ENCODE measurements around the gene CAP1. TPM values are rescaled to one million over a fixed set of nuclear protein-coding genes. Genes with fewer than 3 reads are reported as not detected.

The CAP1 gene
- total and polyA plus RNA-seq, 9 of the 15 experiments (the other 6 are each of a cell fraction or from before 2014, with no cell fraction given) = 230 to 658 (median 281) TPM

DNA sequence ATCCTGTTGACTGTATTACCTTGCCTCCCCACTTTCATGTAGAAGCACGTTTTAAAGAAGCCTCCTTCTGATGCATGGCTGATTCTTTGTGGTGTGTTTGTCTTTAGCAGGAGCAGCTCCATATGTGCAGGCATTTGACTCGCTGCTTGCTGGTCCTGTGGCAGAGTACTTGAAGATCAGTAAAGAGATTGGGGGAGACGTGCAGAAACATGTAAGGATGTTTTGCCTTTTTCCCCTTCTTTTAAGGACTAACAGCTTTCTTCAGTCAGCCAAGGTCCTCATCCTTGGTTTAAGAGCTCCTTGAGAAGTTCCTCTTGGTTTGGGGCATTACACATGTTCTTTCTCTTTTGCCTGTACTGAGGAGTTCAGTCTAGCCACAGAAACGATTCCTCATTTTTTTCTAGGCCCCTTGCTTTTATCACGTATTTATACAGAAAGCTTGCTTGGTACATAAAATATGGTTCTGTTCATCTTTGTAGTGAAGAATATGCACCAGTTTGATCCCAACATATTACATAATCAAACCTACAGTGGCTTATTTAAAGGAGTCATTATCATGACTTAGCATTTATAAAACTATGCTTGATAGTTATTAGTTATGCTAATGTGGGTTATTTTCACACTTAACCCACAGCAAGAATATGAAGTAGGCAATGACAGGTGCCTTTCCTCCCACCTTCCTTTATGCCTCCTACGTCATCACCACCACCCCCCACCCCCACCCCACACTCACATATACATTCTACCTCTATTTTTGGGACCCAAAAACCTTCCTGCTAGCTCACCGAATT, 19.6 kb downstream of the CAP1 start (continued):
- TF ChIP-seq, protein P1, sequence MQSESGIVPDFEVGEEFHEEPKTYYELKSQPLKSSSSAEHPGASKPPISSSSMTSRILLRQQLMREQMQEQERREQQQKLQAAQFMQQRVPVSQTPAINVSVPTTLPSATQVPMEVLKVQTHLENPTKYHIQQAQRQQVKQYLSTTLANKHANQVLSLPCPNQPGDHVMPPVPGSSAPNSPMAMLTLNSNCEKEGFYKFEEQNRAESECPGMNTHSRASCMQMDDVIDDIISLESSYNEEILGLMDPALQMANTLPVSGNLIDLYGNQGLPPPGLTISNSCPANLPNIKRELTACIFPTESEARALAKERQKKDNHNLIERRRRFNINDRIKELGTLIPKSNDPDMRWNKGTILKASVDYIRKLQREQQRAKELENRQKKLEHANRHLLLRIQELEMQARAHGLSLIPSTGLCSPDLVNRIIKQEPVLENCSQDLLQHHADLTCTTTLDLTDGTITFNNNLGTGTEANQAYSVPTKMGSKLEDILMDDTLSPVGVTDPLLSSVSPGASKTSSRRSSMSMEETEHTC (IDR thresholded peaks at IDR 0.05) = no peak
- TF ChIP-seq MCM7 (IDR thresholded peaks at IDR 0.05) (no peak), MEF2D (tag; conservative IDR thresholded peaks at IDR 0.05; ENCODE audit: low read depth) (peak; percentile 66; the same call in 1 of the 2 replicates), ELF4 (CRISPR knock-in tag; IDR thresholded peaks at IDR 0.05) (0 out of 2 replicates have a peak, but pooled peaks have one; percentile 16), ELF2 (CRISPR knock-in tag; IDR thresholded peaks at IDR 0.05) (peak; percentile 0; the same call in 1 of the 2 replicates), ZNF668 (CRISPR knock-in tag; IDR thresholded peaks at IDR 0.05) (peak; percentile 83; the same call in 1 of the 2 replicates), ZNF695 (CRISPR knock-in tag; IDR thresholded peaks at IDR 0.05) (peak; percentile 72; the same call in 1 of the 2 replicates), MYC (IDR thresholded peaks at IDR 0.05; ENCODE audit: low read depth, low read length) (no peak), MYC (CRISPR knock-in tag; IDR thresholded peaks at IDR 0.05; ENCODE audit: borderline replicate concordance, low read depth) (peak; percentile 91; the same call in 1 of the 2 replicates)
